ENCODE measurements around the gene DLGAP1.

- TF ChIP-seq CTCF (IDR thresholded peaks at IDR 0.05) = no peak
- TF ChIP-seq EP300 (IDR thresholded peaks at IDR 0.05) = no peak
- no peak for TF ChIP-seq POLR2A (IDR thresholded peaks at IDR 0.05)
- no peak for TF ChIP-seq POLR2AphosphoS5 (IDR thresholded peaks at IDR 0.05)
Observed at GRCh38 chr18:4017480-4017879, 437.6 kb downstream of the DLGAP1 start.
